Fibroblast of lung (primary cell): Measurements from ENCODE around the gene PDE4D. TPM values are rescaled to one million over a fixed set of nuclear protein-coding genes. Genes with fewer than 3 reads are reported as not detected.

Experiments
- DNase-seq, 2 donors: peaks; one replicate each; pipeline versions ENCODE4 v3.0.0 to v3.0.0-alpha.2; 2010; ENCODE audit warnings: low read depth in 2 of 2
- H2AFZ ChIP-seq: 2 replicates; pipeline ENCODE4 v1.5.1; 2012; ENCODE audit warnings: low read length, control low read depth, inconsistent platforms
- H3K27ac ChIP-seq: 2 replicates; pipeline ENCODE4 v1.5.1; 2011; ENCODE audit warnings: low read length, control low read depth; ENCODE audit not compliant: insufficient read depth
- H3K27me3 ChIP-seq: 2 replicates; pipeline ENCODE4 v1.5.1; 2011; ENCODE audit warnings: mild to moderate bottlenecking, low read length; ENCODE audit not compliant: control insufficient read depth, insufficient read depth
- H3K36me3 ChIP-seq: 2 replicates; pipeline ENCODE4 v1.5.1; 2011; ENCODE audit warnings: low read length; ENCODE audit not compliant: control insufficient read depth, insufficient read depth
- H3K4me1 ChIP-seq: 2 replicates; pipeline ENCODE4 v1.5.1; 2011; ENCODE audit warnings: low read length; ENCODE audit not compliant: control insufficient read depth, insufficient read depth; ENCODE audit errors: extremely low read depth
- H3K4me2 ChIP-seq: 2 replicates; pipeline ENCODE4 v1.5.1; 2011; ENCODE audit warnings: low read length, control low read depth; ENCODE audit not compliant: insufficient read depth; ENCODE audit errors: extremely low read depth
- H3K4me3 ChIP-seq, 4 experiments: fragments of 200-600 bp in 1 of 4; sonication (generic) in 1 of 4; replicated peaks in 1 of 4; 2 replicates each; pipeline ENCODE4 v1.5.1; 2011 to 2016; ENCODE audit warnings: low read length in 4 of 4, low read depth in 3 of 4, mild to moderate bottlenecking in 3 of 4, control low read depth in 2 of 4, inconsistent platforms in 1 of 4, mixed read lengths in 1 of 4; ENCODE audit not compliant: insufficient read depth in 1 of 4; ENCODE audit errors: control extremely low read depth in 1 of 4
- H3K79me2 ChIP-seq: 2 replicates; pipeline ENCODE4 v1.5.1; 2012; ENCODE audit warnings: mild to moderate bottlenecking, low read length, inconsistent platforms; ENCODE audit not compliant: control insufficient read depth, insufficient read depth
- H3K9ac ChIP-seq: 2 replicates; pipeline ENCODE4 v1.5.1; 2011; ENCODE audit warnings: mild to moderate bottlenecking, low read length, control low read depth; ENCODE audit not compliant: insufficient read depth
- H3K9me3 ChIP-seq: 2 replicates; pipeline ENCODE4 v1.5.1; 2012; ENCODE audit warnings: low read depth, low read length; ENCODE audit not compliant: control insufficient read depth, insufficient read depth
- H4K20me1 ChIP-seq: 2 replicates; pipeline ENCODE4 v1.5.1; 2011; ENCODE audit warnings: low read length; ENCODE audit not compliant: control insufficient read depth, insufficient read depth; ENCODE audit errors: extremely low read depth
- EZH2 ChIP-seq: IDR thresholded peaks from 2 replicates; pipeline ENCODE4 v1.5.1; 2012; ENCODE audit warnings: low read length, control low read depth, mild to moderate bottlenecking; ENCODE audit errors: missing control alignments
- polyA plus RNA-seq, 2 donors: library from polyadenylated mRNA; depleted of rRNA in 1 of 2; stranded (reverse) in 1 of 2; unstranded in 1 of 2; fragments of >200 nt; gene quantifications; 2 replicates each; pipeline ENCODE4 v1.2.1, GENCODE V29; 2011 to 2012; ENCODE audit warnings: missing spikeins in 1 of 2
- total RNA-seq: library from RNA; depleted of rRNA; stranded (reverse); fragments of >200 nt; gene quantifications from 2 replicates; pipeline ENCODE4 v1.2.1, GENCODE V29; 2014
- TF ChIP-seq, protein P1 (sequence below), 2 donors: IDR thresholded peaks in 1 of 2; conservative IDR thresholded peaks in 1 of 2; 1 replicate in 1 of 2; 2 replicates in 1 of 2; pipeline ENCODE4 v1.5.1; 2011 to 2012; ENCODE audit warnings: low read length in 2 of 2, control low read depth in 1 of 2, inconsistent platforms in 1 of 2, low read depth in 1 of 2, mild to moderate bottlenecking in 1 of 2

Gene PDE4D
- total and polyA plus RNA-seq, 2 donors (not counting 1 experiment from before 2014, with no cell fraction given) = 2.1 to 8.3 TPM

DNA sequence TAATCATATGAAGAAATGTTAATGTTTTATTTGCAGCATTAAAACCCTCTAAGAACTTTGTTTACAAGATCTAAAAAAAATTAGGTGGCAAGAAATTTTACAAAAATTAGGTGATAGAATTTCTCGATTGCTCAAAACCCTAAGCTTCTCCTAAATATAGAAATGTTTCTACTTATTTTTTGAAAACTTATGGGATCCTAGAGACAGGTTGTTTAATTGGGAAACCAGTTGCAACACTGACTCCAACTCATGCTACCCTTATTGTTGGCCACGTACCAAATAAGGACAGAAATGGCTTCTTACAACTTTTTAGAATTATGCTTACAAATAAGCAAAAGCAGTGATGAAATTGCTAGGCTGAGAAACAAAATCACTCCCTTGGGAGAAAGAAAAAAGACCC is 531.1 kb downstream of the PDE4D start:
- no peak for TF ChIP-seq EZH2
- TF ChIP-seq, protein P1, sequence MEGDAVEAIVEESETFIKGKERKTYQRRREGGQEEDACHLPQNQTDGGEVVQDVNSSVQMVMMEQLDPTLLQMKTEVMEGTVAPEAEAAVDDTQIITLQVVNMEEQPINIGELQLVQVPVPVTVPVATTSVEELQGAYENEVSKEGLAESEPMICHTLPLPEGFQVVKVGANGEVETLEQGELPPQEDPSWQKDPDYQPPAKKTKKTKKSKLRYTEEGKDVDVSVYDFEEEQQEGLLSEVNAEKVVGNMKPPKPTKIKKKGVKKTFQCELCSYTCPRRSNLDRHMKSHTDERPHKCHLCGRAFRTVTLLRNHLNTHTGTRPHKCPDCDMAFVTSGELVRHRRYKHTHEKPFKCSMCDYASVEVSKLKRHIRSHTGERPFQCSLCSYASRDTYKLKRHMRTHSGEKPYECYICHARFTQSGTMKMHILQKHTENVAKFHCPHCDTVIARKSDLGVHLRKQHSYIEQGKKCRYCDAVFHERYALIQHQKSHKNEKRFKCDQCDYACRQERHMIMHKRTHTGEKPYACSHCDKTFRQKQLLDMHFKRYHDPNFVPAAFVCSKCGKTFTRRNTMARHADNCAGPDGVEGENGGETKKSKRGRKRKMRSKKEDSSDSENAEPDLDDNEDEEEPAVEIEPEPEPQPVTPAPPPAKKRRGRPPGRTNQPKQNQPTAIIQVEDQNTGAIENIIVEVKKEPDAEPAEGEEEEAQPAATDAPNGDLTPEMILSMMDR (conservative IDR thresholded peaks at IDR 0.05 in 1 of 2, IDR thresholded peaks at IDR 0.05 in 1 of 2; ENCODE audit: low read depth in 1 of 2, low read length in 2 of 2) = no peak
- no peak overlapping the region for H3K4me3 ChIP-seq
- H3K27me3 ChIP-seq = no peaks in the 10 kb centered on the region
- H3K9ac ChIP-seq = no peak overlapping the region
- DNase-seq = peak in 1 of 2 donors; percentile 52
- no peaks in the 10 kb centered on the region for H3K4me1 ChIP-seq
- no peak overlapping the region for H3K4me2 ChIP-seq
- H4K20me1 ChIP-seq = no peaks in the 10 kb centered on the region
- H3K79me2 ChIP-seq = no peaks in the 10 kb centered on the region
- H3K36me3 ChIP-seq = no peaks in the 10 kb centered on the region
- no peak overlapping the region for H3K27ac ChIP-seq
- no peak overlapping the region for H2AFZ ChIP-seq
- H3K9me3 ChIP-seq = no peaks in the 10 kb centered on the region

DNA sequence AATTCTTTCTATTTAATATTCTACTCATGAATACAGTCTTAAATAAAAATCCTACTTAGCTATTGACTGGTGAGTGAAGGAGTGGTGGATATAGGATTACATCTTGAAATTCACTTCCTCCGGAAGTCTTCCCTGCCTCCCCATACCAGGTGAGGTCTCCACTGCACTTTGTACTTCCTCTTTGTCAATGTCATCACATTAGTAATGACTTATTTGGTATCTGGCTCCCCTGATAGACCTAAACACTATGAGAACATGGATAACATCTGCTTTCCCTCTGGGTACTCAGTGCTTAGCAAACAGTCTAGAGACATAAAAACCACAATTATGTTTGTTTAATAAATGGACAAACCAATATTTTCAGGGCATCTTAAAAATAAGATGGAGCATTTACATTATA is 532.1 kb downstream of the PDE4D start:
- Histone ChIP-seq H3K36me3 (no peaks in the 10 kb centered on the region), H4K20me1 (no peaks in the 10 kb centered on the region), H3K79me2 (no peaks in the 10 kb centered on the region), H3K27me3 (no peaks in the 10 kb centered on the region), H3K4me1 (no peaks in the 10 kb centered on the region), H3K9ac (no peak overlapping the region), H3K4me3 (no peak overlapping the region), H3K9me3 (no peaks in the 10 kb centered on the region), H3K4me2 (no peak overlapping the region), H2AFZ (no peak overlapping the region), H3K27ac (no peak overlapping the region)
- DNase-seq = no peak
- TF ChIP-seq, protein P1 (conservative IDR thresholded peaks at IDR 0.05 in 1 of 2, IDR thresholded peaks at IDR 0.05 in 1 of 2; ENCODE audit: low read depth in 1 of 2, low read length in 2 of 2) = no peak
- no peak for TF ChIP-seq EZH2

DNA sequence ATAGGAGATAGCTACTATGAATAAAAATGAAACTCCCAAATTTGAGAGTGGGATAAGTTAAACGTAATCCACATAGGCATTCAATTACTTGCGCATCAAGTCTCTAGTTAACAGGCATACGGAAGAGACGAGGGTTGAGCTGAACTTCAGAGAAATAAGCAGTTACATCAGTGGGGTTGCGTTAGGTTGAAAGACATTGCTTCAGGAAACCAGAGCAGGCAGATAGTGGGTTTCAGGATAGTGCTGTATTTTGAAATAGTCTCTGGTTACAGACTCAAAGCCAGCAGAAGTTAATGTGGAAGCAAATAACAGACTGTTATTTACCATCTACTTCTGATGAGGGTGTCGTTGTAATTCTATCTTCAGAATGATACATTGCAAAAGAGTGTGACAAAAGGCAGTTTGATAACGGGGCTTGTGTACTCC is 533.4 kb downstream of the PDE4D start:
- Histone ChIP-seq H3K36me3 (no peaks in the 10 kb centered on the region), H4K20me1 (no peaks in the 10 kb centered on the region), H3K4me3 (no peak overlapping the region), H3K4me1 (no peaks in the 10 kb centered on the region), H3K4me2 (no peak overlapping the region), H3K79me2 (no peaks in the 10 kb centered on the region), H3K27ac (no peak overlapping the region), H3K9me3 (no peaks in the 10 kb centered on the region), H3K9ac (no peak overlapping the region), H3K27me3 (no peaks in the 10 kb centered on the region), H2AFZ (no peak overlapping the region)
- no peak for DNase-seq
- no peak for TF ChIP-seq EZH2
- TF ChIP-seq, protein P1 (conservative IDR thresholded peaks at IDR 0.05 in 1 of 2, IDR thresholded peaks at IDR 0.05 in 1 of 2; ENCODE audit: low read depth in 1 of 2, low read length in 2 of 2) = no peak
